ENCODE data around the gene DENR. TPM values are rescaled to one million over a fixed set of nuclear protein-coding genes. Genes with fewer than 3 reads are reported as not detected.

The DENR gene
- total and polyA plus RNA-seq, 2 of the 13 experiments (the other 11 are each of a cell fraction or from before 2014, with no cell fraction given): 30.0 to 59.1 TPM

GRCh38 chr12:122752464-122753318 lies at the start of gene DENR (continued):
- TF ChIP-seq ZNF574 (CRISPR knock-in tag; IDR thresholded peaks at IDR 0.05) (peak; percentile 80; the same call in 1 of the 2 replicates), ZNF101 (CRISPR knock-in tag; IDR thresholded peaks at IDR 0.05; ENCODE audit: borderline replicate concordance, low read depth) (no peak), ARNTL (CRISPR knock-in tag; IDR thresholded peaks at IDR 0.05) (peak; percentile 88), GTF2F1 (IDR thresholded peaks at IDR 0.05; ENCODE audit: low read length) (no peak), GZF1 (CRISPR knock-in tag; IDR thresholded peaks at IDR 0.05) (no peak), BATF2 (CRISPR knock-in tag; IDR thresholded peaks at IDR 0.05) (0 out of 2 replicates have a peak, but pooled peaks have one; percentile 12), MED1 (CRISPR knock-in tag; IDR thresholded peaks at IDR 0.05) (peak; percentile 87), ZNF24 (IDR thresholded peaks at IDR 0.05) (no peak), NFIB (CRISPR knock-in tag; IDR thresholded peaks at IDR 0.05; ENCODE audit: borderline replicate concordance) (no peak), CREM (IDR thresholded peaks at IDR 0.05) (peak; percentile 26; the same call in 1 of the 2 replicates), CREM (CRISPR knock-in tag; IDR thresholded peaks at IDR 0.05) (no peak), TFE3 (CRISPR knock-in tag; IDR thresholded peaks at IDR 0.05) (peak; percentile 85), HMG20B (CRISPR knock-in tag; conservative IDR thresholded peaks at IDR 0.05) (no peak; the same call in 1 of the 2 replicates), THAP9 (CRISPR knock-in tag; IDR thresholded peaks at IDR 0.05; ENCODE audit: borderline replicate concordance) (peak; percentile 75), SSRP1 (CRISPR knock-in tag; IDR thresholded peaks at IDR 0.05) (no peak), ZNF790 (CRISPR knock-in tag; IDR thresholded peaks at IDR 0.05; ENCODE audit: borderline replicate concordance) (peak; percentile 63; the same call in 1 of the 2 replicates), DMAP1 (CRISPR knock-in tag; IDR thresholded peaks at IDR 0.05) (peak; percentile 93), HMG20A (CRISPR knock-in tag; IDR thresholded peaks at IDR 0.05; ENCODE audit: borderline replicate concordance) (no peak; the same call in 1 of the 2 replicates), ZNF563 (CRISPR knock-in tag; IDR thresholded peaks at IDR 0.05) (peak; percentile 93), TSC22D2 (CRISPR knock-in tag; IDR thresholded peaks at IDR 0.05; ENCODE audit: borderline replicate concordance) (no peak), ISL2 (CRISPR knock-in tag; IDR thresholded peaks at IDR 0.05) (peak; percentile 83), NFYC (CRISPR knock-in tag; IDR thresholded peaks at IDR 0.05) (peak; percentile 33; the same call in 1 of the 2 replicates), PHF8 (CRISPR knock-in tag; IDR thresholded peaks at IDR 0.05) (peak; percentile 99), GATAD2A (CRISPR knock-in tag; IDR thresholded peaks at IDR 0.05) (peak; percentile 58)
